ENCODE data around the gene TTLL10. TPM values are rescaled to one million over a fixed set of nuclear protein-coding genes. Genes with fewer than 3 reads are reported as not detected.

The TTLL10 gene
- total RNA-seq, 3 donors from 2014 or later (not counting 1 experiment from before 2014, with no cell fraction given), result 0.23 to 1.7 (median 1.7) TPM

GRCh38 chr1:1199961-1200875, 26.5 kb downstream of the TTLL10 start:
- TF ChIP-seq CTCF (IDR thresholded peaks at IDR 0.05), result no peak
- H3K4me3 ChIP-seq (ENCODE audit: low read length), result peak overlapping the region; percentile 23
- Mint-ChIP-seq H3K4me3 (peak overlapping the region; percentile 68), H3K9me3 (peaks cover 0 to 1% of the 10 kb centered on the region in 2 donors), H3K36me3 (no peaks in the 10 kb centered on the region), H3K27ac (peak overlapping the region; percentile 91 to 93), H3K27me3 (ENCODE audit: low read depth in 2 of 2) (no peaks in the 10 kb centered on the region), H3K4me1 (peaks cover 6 to 15% of the 10 kb centered on the region in 2 donors)
- H3K27me3 ChIP-seq (ENCODE audit: control insufficient read depth, insufficient read depth, low read length), result no peaks in the 10 kb centered on the region
- peaks cover 28% of the 10 kb centered on the region for H3K4me1 ChIP-seq (ENCODE audit: control insufficient read depth, insufficient read depth, low read length)
- H3K27ac ChIP-seq (ENCODE audit: low read length), result peak overlapping the region; percentile 83
- H3K36me3 ChIP-seq (ENCODE audit: control insufficient read depth, insufficient read depth, low read length), result no peaks in the 10 kb centered on the region
- WGBS (ENCODE audit: insufficient coverage), result 74% methylated on average over 31 of the region's 31 CpGs
- DNase-seq (peak; percentile 17 to 36), ATAC-seq (no peak)
- no peaks in the 10 kb centered on the region for H3K9me3 ChIP-seq (ENCODE audit: control insufficient read depth, insufficient read depth, low read length)
- intact Hi-C loops (cut with micrococcal nuclease), result no loop called here

GRCh38 chr1:1200876-1201810, 27.5 kb downstream of the TTLL10 start:
- TF ChIP-seq CTCF (IDR thresholded peaks at IDR 0.05), result no peak
- H3K4me3 ChIP-seq (ENCODE audit: low read length), result peak overlapping the region; percentile 25
- ATAC-seq (peak; percentile 81 to 92 (median 81)), DNase-seq (peak; percentile 93 to 95)
- Mint-ChIP-seq H3K36me3 (no peaks in the 10 kb centered on the region), H3K4me3 (peak overlapping the region; percentile 68), H3K27ac (peak overlapping the region; percentile 91 to 93), H3K27me3 (ENCODE audit: low read depth in 2 of 2) (no peaks in the 10 kb centered on the region), H3K4me1 (peaks cover 6 to 19% of the 10 kb centered on the region in 2 donors), H3K9me3 (no peaks in the 10 kb centered on the region)
- H3K36me3 ChIP-seq (ENCODE audit: control insufficient read depth, insufficient read depth, low read length), result no peaks in the 10 kb centered on the region
- no peaks in the 10 kb centered on the region for H3K9me3 ChIP-seq (ENCODE audit: control insufficient read depth, insufficient read depth, low read length)
- no peaks in the 10 kb centered on the region for H3K27me3 ChIP-seq (ENCODE audit: control insufficient read depth, insufficient read depth, low read length)
- intact Hi-C loops (cut with micrococcal nuclease), result no loop called here
- under 1% methylated on average over 103 of the region's 109 CpGs for WGBS (ENCODE audit: insufficient coverage)
- H3K4me1 ChIP-seq (ENCODE audit: control insufficient read depth, insufficient read depth, low read length), result peaks cover 37% of the 10 kb centered on the region
- H3K27ac ChIP-seq (ENCODE audit: low read length), result peak overlapping the region; percentile 86

- Histone ChIP-seq H3K27ac (ENCODE audit: low read length) (no peak overlapping the region), H3K36me3 (ENCODE audit: control insufficient read depth, insufficient read depth, low read length) (no peaks in the 10 kb centered on the region), H3K27me3 (ENCODE audit: control insufficient read depth, insufficient read depth, low read length) (no peaks in the 10 kb centered on the region), H3K4me1 (ENCODE audit: control insufficient read depth, insufficient read depth, low read length) (peaks cover 55% of the 10 kb centered on the region), H3K4me3 (ENCODE audit: low read length) (no peak overlapping the region), H3K9me3 (ENCODE audit: control insufficient read depth, insufficient read depth, low read length) (no peaks in the 10 kb centered on the region)
- H3K36me3 Mint-ChIP-seq, result no peaks in the 10 kb centered on the region
- DNase-seq, result peak; percentile 26 to 28
- intact Hi-C loops (cut with micrococcal nuclease), result no loop called here
- peak overlapping the region; percentile 87 to 93 for H3K27ac Mint-ChIP-seq
- 88% methylated on average over 27 of the region's 27 CpGs for WGBS (ENCODE audit: insufficient coverage)
- peak overlapping the region; percentile 17 for H3K4me3 Mint-ChIP-seq
- H3K9me3 Mint-ChIP-seq, result no peaks in the 10 kb centered on the region
- ATAC-seq, result no peak
- TF ChIP-seq CTCF (IDR thresholded peaks at IDR 0.05), result no peak
- no peaks in the 10 kb centered on the region for H3K27me3 Mint-ChIP-seq (ENCODE audit: low read depth in 2 of 2)
- H3K4me1 Mint-ChIP-seq, result peaks cover 10 to 33% of the 10 kb centered on the region in 2 donors
Observed at GRCh38 chr1:1202831-1203560, 29.3 kb downstream of the TTLL10 start.

All from natural killer cell (primary cell).